Neural progenitor cell (in vitro differentiated cells): Measurements from ENCODE around the gene EIF4A3. TPM values are rescaled to one million over a fixed set of nuclear protein-coding genes. Genes with fewer than 3 reads are reported as not detected.

Experiments used
- DNase-seq: peaks from one replicate; pipeline ENCODE4 v3.0.0-alpha.2; 2016; ENCODE audit warnings: low spot score
- H2AFZ ChIP-seq: fragments of 200-600 bp; sonication (generic); replicated peaks from 2 replicates; pipeline ENCODE4 v1.6.1; 2016; ENCODE audit warnings: antibody characterized with exemption
- H3F3A ChIP-seq: fragments of 200-600 bp; sonication (generic); 2 replicates; pipeline ENCODE4 v1.6.1; 2016; ENCODE audit warnings: antibody characterized with exemption, low read depth
- H3K27ac ChIP-seq: fragments of 200-600 bp; sonication (generic); 2 replicates; pipeline ENCODE4 v1.5.1; 2016; ENCODE audit warnings: mild to moderate bottlenecking
- H3K27me3 ChIP-seq: fragments of 200-600 bp; sonication (generic); 2 replicates; pipeline ENCODE4 v1.6.1; 2016; ENCODE audit warnings: mild to moderate bottlenecking, moderate library complexity
- H3K36me3 ChIP-seq: fragments of 200-600 bp; sonication (generic); 2 replicates; pipeline ENCODE4 v1.5.1; 2016
- H3K4me1 ChIP-seq: fragments of 200-600 bp; sonication (generic); 2 replicates; pipeline ENCODE4 v1.6.1; 2016; ENCODE audit warnings: mixed run types
- H3K4me2 ChIP-seq: fragments of 200-600 bp; sonication (generic); 2 replicates; pipeline ENCODE4 v1.6.1; 2016
- H3K4me3 ChIP-seq: fragments of 200-600 bp; sonication (generic); 2 replicates; pipeline ENCODE4 v1.5.1; 2016
- H3K79me2 ChIP-seq: fragments of 200-600 bp; sonication (generic); 2 replicates; pipeline ENCODE4 v1.6.1; 2016; ENCODE audit warnings: low read depth
- H3K9ac ChIP-seq: fragments of 200-600 bp; sonication (generic); 2 replicates; pipeline ENCODE4 v1.6.1; 2016
- H3K9me3 ChIP-seq: fragments of 200-600 bp; sonication (generic); 2 replicates; pipeline ENCODE4 v1.5.1; 2016; ENCODE audit warnings: low read depth
- H4K20me1 ChIP-seq: fragments of 200-600 bp; sonication (generic); 2 replicates; pipeline ENCODE4 v1.6.1; 2016; ENCODE audit warnings: low read depth
- H3K27ac Mint-ChIP-seq: 3 replicates; pipeline ENCODE4 v1.8.0; 2021; ENCODE audit warnings: mixed read lengths
- H3K27me3 Mint-ChIP-seq: 2 replicates; pipeline ENCODE4 v1.8.0; 2022; ENCODE audit warnings: low read depth, mild to moderate bottlenecking, inconsistent platforms, moderate library complexity, mixed read lengths; ENCODE audit not compliant: insufficient read depth
- H3K36me3 Mint-ChIP-seq: 3 replicates; pipeline ENCODE4 v1.8.0; 2021; ENCODE audit warnings: mixed read lengths
- H3K4me1 Mint-ChIP-seq: 3 replicates; pipeline ENCODE4 v1.8.0; 2021; ENCODE audit warnings: mixed read lengths
- H3K4me3 Mint-ChIP-seq: 3 replicates; pipeline ENCODE4 v1.8.0; 2021; ENCODE audit warnings: mild to moderate bottlenecking, moderate library complexity, mixed read lengths
- H3K9me3 Mint-ChIP-seq: 3 replicates; pipeline ENCODE4 v1.8.0; 2020; ENCODE audit warnings: mixed read lengths
- CTCF ChIP-seq: fragments of 200-600 bp; sonication (generic); IDR thresholded peaks from 2 replicates; pipeline ENCODE4 v1.5.1; 2017; ENCODE audit warnings: antibody characterized with exemption, mild to moderate bottlenecking
- EZH2 ChIP-seq: fragments of 200-600 bp; sonication (generic); IDR thresholded peaks from 2 replicates; pipeline ENCODE4 v1.6.1; 2017; ENCODE audit warnings: antibody characterized with exemption, mild to moderate bottlenecking, moderate library complexity
- EZH2phosphoT487 ChIP-seq: fragments of 200-600 bp; sonication (generic); IDR thresholded peaks from 2 replicates; pipeline ENCODE4 v1.6.1; 2017; ENCODE audit warnings: antibody characterized with exemption
- total RNA-seq: library from RNA; depleted of rRNA; stranded (reverse); fragments of >200 nt; gene quantifications from 2 replicates; pipeline ENCODE4 v1.2.3, GENCODE V29; 2015; ENCODE audit warnings: low replicate concordance

The EIF4A3 gene
- total RNA-seq, 1 donor from 2014 or later = 102 TPM

GRCh38 chr17:80182845-80183223 lies 35.9 kb upstream of the EIF4A3 start:
- Histone ChIP-seq H3K4me1 (peaks cover 16% of the 10 kb centered on the region), H3K9ac (no peak overlapping the region), H4K20me1 (no peaks in the 10 kb centered on the region), H2AFZ (no peak overlapping the region), H3K79me2 (no peaks in the 10 kb centered on the region), H3K9me3 (no peaks in the 10 kb centered on the region), H3K4me2 (no peak overlapping the region), H3F3A (peaks cover 8% of the 10 kb centered on the region), H3K27me3 (no peaks in the 10 kb centered on the region), H3K27ac (no peak overlapping the region), H3K4me3 (no peak overlapping the region), H3K36me3 (no peaks in the 10 kb centered on the region)
- Mint-ChIP-seq H3K4me3 (no peak overlapping the region), H3K27me3 (peaks cover 17% of the 10 kb centered on the region), H3K4me1 (peaks cover 19% of the 10 kb centered on the region), H3K36me3 (no peaks in the 10 kb centered on the region), H3K27ac (no peak overlapping the region), H3K9me3 (no peaks in the 10 kb centered on the region)
- no peak for DNase-seq
- no peak for TF ChIP-seq EZH2
- no peak for TF ChIP-seq CTCF
- TF ChIP-seq EZH2phosphoT487 = no peak

- H3F3A ChIP-seq = peaks cover 8% of the 10 kb centered on the region
- H3K4me1 Mint-ChIP-seq = peaks cover 19% of the 10 kb centered on the region
- no peak overlapping the region for H3K27ac ChIP-seq
- no peaks in the 10 kb centered on the region for H3K36me3 ChIP-seq
- no peak overlapping the region for H3K9ac ChIP-seq
- H3K9me3 ChIP-seq = no peaks in the 10 kb centered on the region
- no peak overlapping the region for H2AFZ ChIP-seq
- peaks cover 16% of the 10 kb centered on the region for H3K27me3 Mint-ChIP-seq
- no peaks in the 10 kb centered on the region for H4K20me1 ChIP-seq
- H3K4me1 ChIP-seq = peaks cover 16% of the 10 kb centered on the region
- H3K4me3 ChIP-seq = no peak overlapping the region
- no peaks in the 10 kb centered on the region for H3K36me3 Mint-ChIP-seq
- H3K4me3 Mint-ChIP-seq = no peak overlapping the region
- no peaks in the 10 kb centered on the region for H3K79me2 ChIP-seq
- no peak overlapping the region for H3K4me2 ChIP-seq
- no peak for TF ChIP-seq CTCF
- TF ChIP-seq EZH2 = no peak
- no peak for TF ChIP-seq EZH2phosphoT487
- H3K27ac Mint-ChIP-seq = peak overlapping the region; percentile 26
- no peaks in the 10 kb centered on the region for H3K9me3 Mint-ChIP-seq
- no peak for DNase-seq
- no peaks in the 10 kb centered on the region for H3K27me3 ChIP-seq
Measured at GRCh38 chr17:80182118-80182844, 35.4 kb upstream of the EIF4A3 start.

GRCh38 chr17:80181431-80181830 lies 34.5 kb upstream of the EIF4A3 start:
- Histone ChIP-seq H3F3A (peaks cover 8% of the 10 kb centered on the region), H3K9me3 (no peaks in the 10 kb centered on the region), H3K27ac (no peak overlapping the region), H3K79me2 (no peaks in the 10 kb centered on the region), H4K20me1 (no peaks in the 10 kb centered on the region), H3K9ac (no peak overlapping the region), H3K36me3 (no peaks in the 10 kb centered on the region), H3K4me1 (peaks cover 16% of the 10 kb centered on the region), H3K4me2 (no peak overlapping the region), H2AFZ (no peak overlapping the region), H3K4me3 (no peak overlapping the region), H3K27me3 (no peaks in the 10 kb centered on the region)
- H3K36me3 Mint-ChIP-seq = no peaks in the 10 kb centered on the region
- H3K27me3 Mint-ChIP-seq = peaks cover 12% of the 10 kb centered on the region
- no peak for DNase-seq
- H3K4me1 Mint-ChIP-seq = peaks cover 19% of the 10 kb centered on the region
- H3K4me3 Mint-ChIP-seq = no peak overlapping the region
- no peaks in the 10 kb centered on the region for H3K9me3 Mint-ChIP-seq
- H3K27ac Mint-ChIP-seq = no peak overlapping the region
- TF ChIP-seq CTCF (no peak), EZH2 (no peak), EZH2phosphoT487 (no peak)
